OCI-LY1 (cell line): Measurements from ENCODE around the gene TMEM218.

Source experiments
- CTCF ChIP-seq: fragments of 200-600 bp; sonication (generic), shearing (Covaris generic); IDR thresholded peaks from 2 replicates; pipeline ENCODE4 v1.5.1; 2017; ENCODE audit warnings: mild to moderate bottlenecking, antibody characterized with exemption, low read length, moderate library complexity, mixed read lengths
- EZH2 ChIP-seq: fragments of 200-600 bp; sonication (generic), shearing (Covaris generic); IDR thresholded peaks from 2 replicates; pipeline ENCODE4 v1.8.0; 2017; ENCODE audit warnings: borderline replicate concordance, mixed run types, mild to moderate bottlenecking, antibody characterized with exemption, low read length, moderate library complexity, mixed read lengths

GRCh38 chr11:125085301-125086081, 25.9 kb downstream of the TMEM218 start:
- no peak for TF ChIP-seq EZH2
- TF ChIP-seq CTCF = no peak
